Astrocyte of the hippocampus (primary cell): ENCODE results near the gene ERC2.

ENCODE experiments used
- DNase-seq: peaks from one replicate; pipeline ENCODE4 v3.0.0; 2011; ENCODE audit warnings: low read depth, low spot score

Gene ERC2

DNA sequence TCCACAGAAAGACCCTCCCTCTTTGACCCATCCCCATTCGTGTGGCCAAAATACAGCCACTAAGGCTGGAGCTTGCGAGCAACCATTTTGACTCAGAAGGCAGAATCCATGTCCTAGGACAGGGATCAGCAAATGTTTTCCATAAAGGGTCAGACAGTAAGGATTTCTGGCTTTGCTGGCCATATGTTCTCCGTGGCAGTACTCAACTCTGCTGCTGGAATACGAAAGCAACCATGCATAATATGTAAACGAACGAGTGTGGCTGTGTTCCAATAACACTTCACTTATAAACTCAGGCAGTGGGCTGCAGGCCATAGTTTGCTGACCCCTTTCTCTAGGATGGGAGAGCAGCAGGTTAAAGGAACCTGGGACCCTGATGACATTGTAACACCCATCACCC, 903.5 kb downstream of the ERC2 start:
- no peak for DNase-seq

DNA sequence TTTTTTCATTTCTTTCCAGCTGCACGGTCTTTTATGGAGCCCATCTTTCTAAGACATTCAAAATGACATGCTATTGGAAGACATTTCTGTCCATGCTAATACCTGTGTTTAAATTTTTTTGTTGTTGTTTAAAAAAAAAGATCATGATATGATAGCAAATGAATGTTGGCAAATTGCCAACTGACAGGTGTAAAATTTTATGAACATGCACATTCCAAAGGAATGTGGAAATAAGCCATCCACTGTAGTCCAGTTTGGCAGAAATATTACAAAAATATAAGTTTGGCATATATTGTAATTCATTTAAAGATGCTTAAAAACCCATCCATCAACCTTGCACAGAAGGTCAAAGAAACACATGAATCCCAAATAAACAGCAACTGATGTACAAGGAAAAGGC, 905.6 kb downstream of the ERC2 start:
- DNase-seq: no peak

DNA sequence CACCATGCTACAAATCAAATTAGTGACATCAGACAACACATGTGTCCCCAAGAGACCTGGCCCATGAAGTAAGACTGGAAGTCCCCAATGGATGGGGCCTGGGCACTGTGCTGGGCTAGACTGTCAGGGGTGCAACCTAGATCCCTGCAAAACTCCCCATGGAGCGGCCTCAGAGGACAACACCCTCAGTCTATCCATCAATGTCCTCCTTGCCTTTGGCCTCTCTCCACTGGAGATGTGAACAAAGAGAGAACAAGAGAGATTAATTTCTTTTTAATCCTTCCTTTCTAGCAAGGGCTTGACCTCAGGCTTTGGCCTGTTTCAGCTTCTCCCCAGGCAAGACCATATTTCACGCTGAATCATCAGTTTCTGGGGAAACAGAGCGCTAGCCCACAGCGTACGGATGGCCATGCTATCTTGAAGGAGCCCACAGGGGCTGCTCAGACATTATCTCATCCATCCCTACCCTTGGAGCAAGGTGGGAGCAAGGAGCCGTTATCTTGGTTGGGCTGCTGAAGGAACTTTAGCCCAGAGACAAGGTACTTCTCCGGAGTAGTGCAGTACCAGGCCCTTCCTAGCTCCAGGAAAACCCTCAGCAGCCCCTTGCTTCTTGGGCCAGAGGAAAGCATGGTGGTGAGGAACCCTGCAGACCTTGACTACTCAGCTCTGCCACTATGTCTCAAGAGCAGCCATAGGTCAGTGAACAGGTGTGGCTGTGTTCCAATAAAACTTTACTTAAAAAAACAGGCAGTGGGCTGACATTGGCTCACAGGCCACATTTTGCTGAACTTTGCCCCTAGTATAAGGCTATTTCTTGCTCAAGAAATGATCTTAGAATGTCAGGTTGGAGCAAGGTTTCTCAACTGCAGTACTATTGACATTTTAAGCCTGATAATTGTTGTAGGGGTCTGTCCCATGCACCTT, 908.5 kb downstream of the ERC2 start:
- DNase-seq: no peak

DNA sequence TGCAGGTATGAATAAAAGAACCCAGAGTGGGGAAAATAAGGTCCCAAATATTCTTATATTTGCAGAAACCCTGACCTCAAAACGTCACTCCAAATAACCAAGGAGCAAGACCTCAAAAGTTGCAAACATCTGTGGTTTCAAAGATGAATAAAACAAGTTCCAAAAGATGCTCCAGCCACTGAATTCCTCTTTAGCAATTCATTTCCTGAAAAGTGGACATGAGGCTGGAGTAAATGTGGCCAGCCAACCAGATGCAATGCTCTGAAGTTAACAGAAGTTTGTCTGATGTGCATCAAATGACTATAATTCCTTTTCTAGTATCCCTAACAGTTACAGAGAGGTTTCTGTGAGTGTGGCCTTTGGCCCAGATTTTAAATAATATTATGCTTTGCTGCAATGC, 910.0 kb downstream of the ERC2 start:
- peak; percentile 28 for DNase-seq

DNA sequence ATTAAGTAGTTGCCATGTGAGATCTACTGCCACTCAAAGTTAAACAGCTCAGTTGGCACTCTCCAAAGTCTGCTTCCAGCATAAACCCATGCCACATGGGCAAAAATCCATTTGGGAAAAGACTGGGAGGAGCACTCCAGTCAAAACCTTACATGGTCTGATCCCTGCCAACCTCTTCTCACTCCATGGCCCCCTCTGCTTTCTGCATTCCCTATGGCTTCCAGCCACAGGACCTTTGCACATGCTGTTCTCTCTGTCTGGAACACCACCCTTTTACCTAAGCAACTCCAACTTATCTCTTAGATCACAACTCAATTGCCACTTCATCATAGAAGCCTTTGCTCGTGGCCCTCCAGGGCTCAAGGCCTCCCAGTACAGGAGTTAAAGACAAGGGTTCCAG, 910.7 kb downstream of the ERC2 start:
- DNase-seq: no peak

DNA sequence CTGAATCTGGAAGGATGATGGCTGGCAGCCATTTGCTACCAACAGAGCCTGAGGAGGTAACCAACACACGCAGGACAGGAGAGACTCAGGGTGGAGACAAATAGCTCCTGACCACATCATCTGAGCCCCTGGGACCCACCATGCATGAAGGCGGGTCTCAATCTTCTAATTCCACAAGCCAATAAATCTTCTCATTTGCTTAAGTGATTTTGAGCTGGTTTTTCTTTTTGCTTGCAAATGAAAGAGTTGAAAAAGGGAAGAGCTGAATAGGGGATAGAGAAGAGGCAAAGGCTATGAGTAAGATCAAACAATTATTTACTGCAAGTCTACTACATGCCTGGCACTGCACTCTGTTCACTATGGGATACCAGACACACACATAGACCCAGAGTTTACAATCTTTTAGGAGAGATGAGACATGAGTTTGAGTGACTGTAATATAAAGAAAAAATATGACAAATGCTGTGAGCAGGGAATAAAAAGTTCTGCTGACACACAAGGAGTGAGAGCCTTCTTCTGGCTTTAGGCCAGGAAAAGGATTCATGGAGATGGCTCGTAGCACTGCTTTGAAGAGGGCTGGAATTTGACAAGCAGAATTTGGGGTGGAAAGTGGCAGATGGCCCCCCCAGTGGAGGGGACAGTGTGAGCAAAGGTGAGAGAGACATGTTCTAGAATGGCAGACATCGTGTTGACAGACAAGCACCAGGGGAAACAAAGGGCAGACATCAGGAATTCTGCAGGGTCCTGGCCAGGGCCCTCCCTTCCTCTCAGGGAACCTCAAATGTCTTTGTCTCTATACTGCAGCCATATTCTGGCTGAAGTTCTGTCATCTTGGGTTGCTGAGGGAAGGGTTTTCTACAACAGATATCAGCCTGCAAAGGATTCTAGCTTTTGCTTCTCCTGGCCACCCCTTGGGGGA, 911.4 kb downstream of the ERC2 start:
- no peak for DNase-seq

DNA sequence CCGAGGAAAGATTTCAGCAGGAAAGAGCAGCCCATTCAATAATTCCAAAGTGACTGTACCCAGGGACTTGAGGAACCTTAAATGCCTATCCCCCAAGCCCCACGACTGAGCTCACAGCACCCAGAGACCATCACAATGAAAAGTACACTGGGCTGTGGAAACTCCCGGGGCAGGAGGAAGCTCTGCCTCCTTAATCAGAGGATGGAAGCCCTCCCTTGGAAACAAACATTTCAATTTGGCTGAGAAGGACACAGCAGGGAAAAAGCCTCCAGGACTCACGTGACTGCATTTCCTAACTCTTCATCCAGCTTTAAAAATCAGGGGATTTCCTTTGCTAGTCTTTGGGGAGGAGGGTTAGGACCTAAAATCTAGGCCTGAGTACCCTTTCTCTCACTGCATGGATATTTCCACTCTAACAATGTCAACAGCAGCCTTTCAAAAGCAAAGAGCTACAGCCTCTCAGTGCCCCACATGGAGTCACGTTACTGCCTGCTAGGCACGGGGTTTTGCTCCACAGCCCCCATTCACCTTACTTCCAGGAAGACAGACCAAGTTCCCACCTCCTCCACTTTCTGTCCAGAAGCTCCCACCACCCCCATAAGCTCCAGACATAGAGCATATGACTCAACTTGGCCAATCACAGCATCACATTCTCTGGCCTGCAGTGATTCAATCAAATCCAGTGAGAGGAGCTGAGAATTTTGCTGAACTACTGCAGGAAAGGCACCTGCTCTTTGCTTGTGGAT, 912.2 kb downstream of the ERC2 start:
- no peak for DNase-seq

DNA sequence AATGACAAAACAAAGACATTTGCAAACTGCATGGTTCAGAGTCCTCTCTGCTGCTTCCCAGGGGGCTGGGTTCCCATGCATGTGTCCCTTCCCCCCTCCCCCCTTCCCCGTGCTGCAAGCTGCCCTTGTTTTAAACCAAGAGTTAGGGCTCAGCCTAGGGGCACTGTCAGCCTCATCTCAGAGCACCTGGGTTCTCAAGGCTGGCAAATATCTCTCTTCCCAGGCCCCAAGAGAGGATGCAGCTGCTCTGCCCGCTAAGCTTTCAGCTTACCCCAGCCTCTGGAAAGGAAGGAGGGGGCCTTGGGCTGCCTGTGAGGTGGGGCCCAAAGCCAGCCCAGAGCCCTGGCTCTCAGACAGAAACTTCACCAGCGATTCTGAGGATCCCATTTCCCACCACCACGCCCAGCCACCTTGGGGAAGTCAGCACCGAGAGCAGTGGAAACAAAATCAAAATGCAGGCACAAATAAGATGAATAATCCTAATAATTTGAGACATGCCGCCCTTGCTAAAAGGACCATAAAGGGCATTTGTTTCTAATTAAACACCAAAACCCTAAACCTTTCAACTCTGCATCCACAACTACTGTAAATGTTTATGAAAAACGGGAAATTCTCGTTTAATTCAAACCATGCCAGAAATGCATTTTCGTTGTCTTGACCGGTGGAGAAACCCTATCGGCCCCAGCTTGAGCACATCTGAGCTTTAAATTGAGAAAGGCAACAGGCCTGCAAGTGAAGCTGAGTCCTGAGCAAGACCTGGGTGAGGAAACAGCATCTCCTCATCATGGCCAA, 913.4 kb downstream of the ERC2 start:
- DNase-seq: no peak

DNA sequence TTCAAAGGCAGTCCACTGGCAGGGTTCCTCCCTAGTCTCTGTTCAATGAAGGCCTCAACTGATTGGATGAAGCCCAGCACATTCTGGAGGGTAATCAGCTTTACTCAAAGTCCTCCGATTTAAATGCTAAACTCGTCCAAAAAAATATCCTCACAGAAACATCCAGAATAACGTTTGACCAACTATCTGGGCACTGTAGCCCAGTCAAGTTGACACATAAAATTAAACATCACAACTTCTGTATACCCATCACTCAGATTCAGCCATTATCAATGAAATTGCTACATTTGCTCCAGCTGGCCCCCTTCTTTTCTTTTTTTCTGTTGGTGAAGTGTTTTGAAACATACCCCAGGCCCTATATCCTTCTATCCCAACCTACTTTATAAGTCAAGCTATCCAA, 916.6 kb downstream of the ERC2 start:
- no peak for DNase-seq

DNA sequence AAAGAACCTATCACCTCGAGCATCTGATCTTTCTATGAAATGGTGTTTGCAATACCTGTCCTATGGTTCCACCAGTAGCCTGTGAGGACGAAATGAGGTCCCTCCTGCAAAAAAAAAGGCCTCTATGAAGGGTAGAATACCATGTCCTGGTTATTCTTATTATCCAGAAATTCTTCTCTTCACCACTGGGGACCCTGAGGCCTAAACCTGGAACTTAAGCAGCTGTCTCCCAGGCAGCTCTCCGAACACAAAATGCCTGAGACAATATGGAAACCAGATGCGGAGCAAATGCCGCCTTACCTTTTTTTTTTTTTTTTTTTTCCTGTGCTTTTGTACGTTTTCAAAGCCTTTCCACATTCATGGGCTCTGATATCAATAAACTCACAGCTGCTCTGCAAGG, 919.1 kb downstream of the ERC2 start:
- no peak for DNase-seq

DNA sequence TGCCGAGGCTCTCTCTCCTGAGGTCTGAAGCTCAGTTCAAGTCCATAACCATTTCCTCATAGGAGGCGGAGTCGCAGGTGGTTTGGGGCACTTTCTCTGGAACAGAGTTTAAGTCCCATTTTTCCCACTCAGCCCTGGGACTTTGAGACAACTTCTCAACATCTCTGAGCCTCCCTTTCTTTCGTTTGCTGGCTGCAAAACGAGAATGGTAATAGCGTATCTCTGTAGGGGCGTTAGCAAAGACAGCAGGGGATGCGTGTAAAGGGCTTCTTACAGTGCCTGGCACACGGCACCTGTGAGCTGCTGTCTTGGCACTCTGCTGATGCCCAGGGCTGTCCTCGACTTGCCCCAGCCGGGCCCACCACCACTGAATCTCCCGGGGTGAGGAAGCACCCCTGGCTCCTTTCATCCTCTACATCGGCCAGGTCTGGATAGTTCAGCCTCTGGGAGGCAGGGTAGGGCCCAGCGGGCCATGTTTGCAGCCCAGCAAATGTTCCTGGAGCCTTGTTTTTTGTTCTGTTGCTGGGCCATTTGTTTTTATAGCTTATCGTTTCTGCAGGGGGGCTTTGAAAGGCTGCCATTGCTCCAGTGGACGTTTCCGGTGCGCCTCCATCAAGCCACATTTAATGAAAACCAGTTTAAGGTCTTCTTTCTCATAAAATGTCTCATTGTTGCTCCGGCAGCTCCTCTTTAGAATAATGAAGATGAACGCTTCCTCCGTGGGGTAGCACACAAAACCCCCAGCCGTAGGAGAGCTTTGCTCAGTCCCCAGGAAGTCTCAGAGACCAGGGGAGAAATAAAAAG, 921.2 kb downstream of the ERC2 start:
- no peak for DNase-seq

DNA sequence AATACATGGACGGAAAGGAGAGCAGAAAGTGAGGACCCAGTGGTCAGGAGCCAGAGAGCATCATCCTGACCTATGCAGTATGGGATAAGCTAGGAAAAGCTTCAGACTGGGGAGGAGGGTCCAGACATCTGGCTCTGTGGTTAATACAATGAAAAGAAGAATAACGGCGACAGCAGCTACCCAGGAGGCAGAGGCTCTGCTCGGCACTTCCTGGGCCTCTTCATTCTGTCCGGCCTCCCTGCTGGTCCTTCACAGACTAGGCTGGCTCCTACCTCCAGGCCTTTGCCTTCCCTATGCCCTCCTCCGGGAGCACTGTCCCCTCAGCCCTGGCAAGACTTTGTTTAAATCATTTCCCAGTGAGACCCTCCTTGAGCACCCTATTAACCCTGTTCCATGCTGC, 922.3 kb downstream of the ERC2 start:
- DNase-seq: no peak

DNA sequence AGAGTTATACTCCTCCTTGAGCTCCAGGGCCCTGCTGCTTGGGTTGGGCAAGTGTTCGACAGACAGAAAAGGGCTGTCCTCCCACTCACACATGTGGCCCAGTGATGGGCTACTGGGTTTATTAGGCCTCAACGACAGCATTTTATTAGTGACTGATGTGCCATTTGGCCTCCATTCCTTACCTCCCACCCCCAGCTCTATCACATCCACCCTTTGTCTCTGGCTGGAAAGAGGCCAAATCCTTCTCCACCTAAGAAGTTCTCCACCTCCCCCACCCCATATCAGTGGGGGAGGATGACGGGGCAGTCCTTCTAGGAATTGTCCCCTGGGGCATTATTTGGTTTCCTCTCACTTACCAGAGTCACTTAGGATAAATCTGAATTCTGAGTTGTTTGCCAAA, 924.0 kb downstream of the ERC2 start:
- no peak for DNase-seq

DNA sequence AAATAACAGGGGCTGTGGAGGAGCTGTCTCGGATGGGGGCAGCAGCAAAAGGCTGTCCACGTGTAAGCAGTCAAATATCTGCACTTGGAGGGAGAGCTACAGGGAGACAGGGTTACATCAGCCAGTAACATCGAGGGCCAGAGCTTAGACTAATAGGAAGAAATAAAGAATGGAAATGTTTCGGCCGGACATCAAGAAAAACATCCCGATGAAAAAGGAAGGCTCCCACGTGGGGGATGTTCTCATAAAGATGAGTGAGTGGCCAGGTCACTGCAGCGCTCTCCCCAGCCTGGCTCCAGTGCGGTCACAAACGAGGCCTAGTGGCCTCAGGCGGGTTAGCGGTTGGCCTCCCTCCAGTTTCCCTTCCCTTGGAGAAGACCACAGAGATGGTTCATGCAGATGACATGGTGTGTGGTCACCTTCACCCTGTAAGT, 925.1 kb downstream of the ERC2 start:
- DNase-seq: no peak

DNA sequence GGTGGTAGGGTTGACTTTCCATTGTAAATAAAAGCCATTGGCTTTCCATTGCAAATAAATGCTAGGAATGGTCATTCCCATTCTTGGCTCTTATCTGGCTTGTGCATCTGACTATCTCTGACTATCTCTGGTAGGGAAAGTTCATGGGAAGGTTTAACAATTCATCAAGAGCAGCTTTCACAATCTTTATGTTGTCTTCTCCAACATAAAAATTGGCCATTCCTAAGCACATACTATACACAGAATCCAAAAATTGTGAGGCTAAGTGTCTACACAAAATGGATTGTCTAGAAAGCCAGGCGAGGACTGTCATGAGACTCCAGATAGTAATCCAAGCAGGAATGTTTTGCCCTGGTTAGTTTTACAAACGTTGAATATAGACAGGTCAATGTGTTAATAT, 926.8 kb downstream of the ERC2 start:
- no peak for DNase-seq

DNA sequence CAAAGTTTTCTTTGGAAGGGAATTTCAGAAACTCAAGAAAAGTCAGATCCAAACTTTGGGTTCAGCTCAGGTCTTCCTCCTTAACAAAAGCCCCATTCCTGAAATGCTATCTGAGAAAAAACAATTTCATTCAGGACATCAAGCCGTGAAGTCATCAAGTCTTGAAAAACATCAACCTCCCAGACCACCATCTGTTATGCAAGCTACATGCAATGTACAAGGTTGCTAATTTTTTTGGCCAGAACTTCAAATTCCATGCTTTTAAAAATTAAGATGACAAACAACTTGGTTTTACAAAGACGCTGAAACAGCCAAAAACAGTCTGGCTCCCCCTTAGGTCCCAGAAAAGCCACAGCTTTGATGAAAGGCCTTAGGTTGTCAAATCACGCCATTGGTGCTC, 927.3 kb downstream of the ERC2 start:
- no peak for DNase-seq

DNA sequence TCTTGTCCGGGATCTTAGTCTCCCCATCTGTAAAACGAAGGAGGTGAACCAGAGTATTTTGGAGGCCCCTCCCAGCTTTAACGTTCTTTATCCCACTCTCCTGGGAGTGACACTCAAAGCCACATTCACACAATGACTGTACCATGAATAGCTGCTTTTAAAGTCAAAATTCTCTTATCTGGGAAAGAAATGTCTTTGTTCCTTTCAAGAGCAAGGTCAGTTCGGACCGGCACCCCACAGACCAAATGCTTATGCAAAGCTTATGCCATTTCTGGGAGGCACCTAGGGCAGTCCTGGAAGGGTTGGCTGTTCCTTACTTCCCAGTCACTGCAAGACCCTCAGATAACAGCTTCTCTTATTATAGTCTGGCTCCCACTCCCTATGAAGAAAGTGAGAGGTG, 927.7 kb downstream of the ERC2 start:
- no peak for DNase-seq

DNA sequence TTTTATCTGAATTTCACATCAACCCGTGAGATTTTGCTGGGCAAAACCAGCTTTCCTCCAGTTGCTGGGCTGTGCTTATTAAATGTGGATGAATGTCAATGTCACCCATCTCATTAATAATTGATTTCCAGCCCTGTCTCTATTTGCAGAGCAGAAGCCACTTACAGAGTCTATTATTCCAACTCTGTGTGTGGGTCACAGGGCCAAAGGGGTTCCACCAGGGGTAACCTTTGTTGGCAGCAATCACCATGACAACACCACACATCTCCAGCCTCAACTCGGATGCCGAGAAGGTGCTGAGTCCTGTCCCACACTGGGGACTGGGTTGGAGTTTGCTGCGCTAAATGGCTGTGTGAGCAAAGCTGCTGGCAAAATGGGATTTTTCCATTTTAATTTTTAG, 930.1 kb downstream of the ERC2 start:
- DNase-seq: no peak

DNA sequence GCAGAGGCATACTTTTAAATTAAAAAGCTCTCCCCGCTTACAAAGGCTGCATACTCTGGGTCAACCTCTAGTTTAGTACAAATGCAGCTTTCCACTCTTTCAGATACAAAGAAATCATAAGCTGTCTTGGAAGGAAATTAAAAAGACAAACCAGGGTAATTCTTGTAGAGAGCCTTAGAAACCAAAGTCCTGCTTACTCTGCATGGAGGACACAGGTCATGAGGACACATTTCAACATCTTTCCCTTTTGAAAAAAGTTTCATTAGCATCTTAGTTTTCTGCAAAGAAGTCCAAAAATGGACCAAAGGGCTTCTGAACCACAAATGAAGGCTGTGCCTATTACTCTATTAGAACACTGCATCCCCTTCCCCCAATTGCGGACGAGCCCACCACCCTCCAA, 930.7 kb downstream of the ERC2 start:
- no peak for DNase-seq

DNA sequence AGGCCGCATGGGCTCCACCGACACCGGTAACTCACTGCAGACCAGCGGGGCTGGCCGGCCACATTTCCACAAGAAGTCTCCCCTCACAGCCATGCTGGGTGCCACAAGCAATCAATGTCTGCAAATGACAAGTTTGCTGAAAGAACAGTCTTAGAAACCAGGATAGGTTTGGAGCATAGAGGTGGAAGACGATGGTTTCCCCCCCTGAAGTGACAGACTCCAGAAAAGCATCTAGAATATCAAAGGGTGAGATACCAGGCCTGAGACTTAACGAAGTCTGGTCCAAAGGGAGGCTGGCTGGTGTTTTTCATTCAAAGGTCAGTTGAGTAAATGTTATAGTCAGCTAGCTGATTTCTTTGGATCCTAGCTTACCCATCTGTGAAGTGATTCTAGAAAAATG, 931.1 kb downstream of the ERC2 start:
- DNase-seq: no peak
